T-helper 1 cell treated with Interleukin-12 subunit alpha and Interleukin-12 subunit beta and Interleukin-4 antibody, amounts not matched to agents 30 ng/mL and 1 ng/mL, for 36 hours (primary cell): ENCODE results near the gene LINC01488. TPM values are rescaled to one million over a fixed set of nuclear protein-coding genes. Genes with fewer than 3 reads are reported as not detected.

Experiments
- intact Hi-C: fragments of 100-400 bp; cut with micrococcal nuclease; formaldehyde crosslinking; loops from one replicate; pipeline ENCODE4 v1.15.1; 2024
- total RNA-seq: library from RNA; stranded (reverse); gene quantifications from 2 replicates; pipeline ENCODE4 v1.2.3, GENCODE V29; 2022

Gene LINC01488
- not detected in 2 replicates for total RNA-seq

DNA sequence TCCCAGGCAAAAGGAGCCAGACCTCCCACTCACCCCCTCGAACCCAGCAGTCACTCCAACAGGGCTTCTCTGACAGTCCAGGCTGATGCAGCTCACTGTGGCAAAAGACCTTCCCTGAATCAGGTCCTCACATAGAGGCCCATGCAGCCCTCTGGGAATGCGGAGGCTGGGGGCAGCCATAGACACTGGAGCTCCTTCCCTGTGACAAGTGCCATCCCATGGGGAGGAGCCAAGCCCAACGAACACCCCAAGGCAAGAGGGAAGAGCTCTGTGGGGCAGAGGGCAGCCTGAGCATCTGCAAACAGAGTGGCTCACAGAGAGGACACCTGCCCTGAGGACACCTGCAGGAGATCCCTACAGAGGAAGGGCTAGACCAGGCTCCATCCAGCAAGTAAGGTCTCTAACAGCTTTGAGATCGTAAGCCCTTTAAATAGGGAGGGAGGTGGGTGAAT lies at the start of gene LINC01488:
TSS of gene LINC01488 (plus strand) at position 271 of the 452 bp plus-strand sequence.
- intact Hi-C loops, result no loop called here

DNA sequence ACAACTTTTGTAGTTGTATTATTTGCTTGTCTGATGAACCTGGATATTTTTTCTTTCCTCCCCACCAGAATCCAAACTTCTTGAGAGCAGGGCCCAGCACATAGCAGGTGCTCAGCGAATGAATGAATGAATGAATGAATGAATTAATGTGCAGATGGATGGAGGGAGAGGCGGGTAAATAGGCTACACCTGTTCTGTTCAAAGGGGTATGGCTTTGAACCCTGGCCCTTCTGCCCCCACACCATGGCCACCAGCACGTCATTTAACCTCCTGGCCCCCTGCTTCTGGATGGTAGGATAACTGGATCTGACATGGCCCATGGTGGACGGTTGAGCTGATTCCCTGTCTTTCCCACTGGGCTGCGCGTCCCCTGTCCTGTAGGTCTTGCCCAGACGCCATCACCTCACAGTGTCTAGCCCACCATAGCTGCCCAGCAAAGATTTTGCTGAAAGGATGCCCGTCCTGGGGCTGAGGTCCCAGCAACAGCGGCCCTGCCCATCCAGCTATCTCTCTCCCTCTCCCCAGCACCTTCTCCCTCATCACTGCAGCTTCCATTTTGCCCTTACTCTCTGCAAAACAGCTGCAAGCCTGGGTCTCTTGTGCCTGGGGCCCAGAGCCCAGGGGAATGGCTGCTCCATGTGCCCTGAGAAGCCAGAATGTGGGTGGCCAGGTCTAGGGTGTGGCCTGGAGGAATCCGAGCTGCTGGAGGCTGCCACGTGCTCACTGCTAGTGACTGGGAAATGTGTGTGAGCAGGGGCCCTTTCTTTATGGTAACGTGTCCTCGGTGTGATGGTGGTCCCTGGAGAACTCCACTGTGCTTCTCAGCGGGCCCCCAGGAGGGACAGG lies 49.3 kb upstream of the LINC01488 start:
- intact Hi-C loops, result no loop called here

DNA sequence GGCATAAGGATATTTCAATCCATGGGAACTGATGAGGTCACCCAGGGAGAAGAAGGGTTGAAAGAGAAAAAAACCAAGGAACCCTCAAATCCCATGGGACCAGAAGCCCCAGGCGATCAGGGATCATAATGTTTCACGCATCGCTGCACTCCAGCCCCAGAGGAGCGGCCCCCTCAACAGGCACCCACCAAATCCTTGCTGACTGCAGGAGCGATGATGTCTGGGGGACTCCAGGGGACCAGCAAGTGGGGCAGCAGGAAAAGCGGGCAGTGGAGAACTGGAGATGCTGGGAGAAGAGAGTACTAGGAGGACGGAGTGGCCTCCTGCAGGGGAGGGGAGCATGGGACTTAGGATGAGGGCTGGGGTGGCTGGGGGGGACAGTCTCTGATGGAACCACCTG lies 47.7 kb upstream of the LINC01488 start:
- intact Hi-C loops, result no loop called here

DNA sequence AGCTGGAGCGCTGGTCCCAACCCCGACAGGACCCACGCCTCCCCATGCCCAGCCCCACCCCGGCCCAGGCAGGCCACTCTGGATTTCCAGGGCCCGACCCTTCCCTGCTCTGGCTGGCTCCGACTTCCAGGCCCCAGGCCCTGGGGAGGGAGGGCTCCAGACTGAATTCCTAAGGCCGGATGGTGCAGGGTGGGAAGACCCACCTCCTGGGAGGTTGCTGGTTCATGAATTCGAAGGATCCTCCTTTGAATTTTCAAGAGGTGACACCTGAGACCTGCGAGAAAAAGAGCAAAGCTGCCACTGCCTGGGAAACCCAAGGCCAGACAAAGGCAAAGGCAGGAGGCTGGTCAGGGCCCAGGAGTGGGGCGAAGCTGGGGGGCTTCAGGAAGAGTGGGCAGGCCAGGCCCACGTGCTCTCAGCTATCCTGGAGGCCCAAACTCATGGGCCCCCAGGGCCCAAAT lies 47.0 kb upstream of the LINC01488 start:
- intact Hi-C loops, result no loop called here

DNA sequence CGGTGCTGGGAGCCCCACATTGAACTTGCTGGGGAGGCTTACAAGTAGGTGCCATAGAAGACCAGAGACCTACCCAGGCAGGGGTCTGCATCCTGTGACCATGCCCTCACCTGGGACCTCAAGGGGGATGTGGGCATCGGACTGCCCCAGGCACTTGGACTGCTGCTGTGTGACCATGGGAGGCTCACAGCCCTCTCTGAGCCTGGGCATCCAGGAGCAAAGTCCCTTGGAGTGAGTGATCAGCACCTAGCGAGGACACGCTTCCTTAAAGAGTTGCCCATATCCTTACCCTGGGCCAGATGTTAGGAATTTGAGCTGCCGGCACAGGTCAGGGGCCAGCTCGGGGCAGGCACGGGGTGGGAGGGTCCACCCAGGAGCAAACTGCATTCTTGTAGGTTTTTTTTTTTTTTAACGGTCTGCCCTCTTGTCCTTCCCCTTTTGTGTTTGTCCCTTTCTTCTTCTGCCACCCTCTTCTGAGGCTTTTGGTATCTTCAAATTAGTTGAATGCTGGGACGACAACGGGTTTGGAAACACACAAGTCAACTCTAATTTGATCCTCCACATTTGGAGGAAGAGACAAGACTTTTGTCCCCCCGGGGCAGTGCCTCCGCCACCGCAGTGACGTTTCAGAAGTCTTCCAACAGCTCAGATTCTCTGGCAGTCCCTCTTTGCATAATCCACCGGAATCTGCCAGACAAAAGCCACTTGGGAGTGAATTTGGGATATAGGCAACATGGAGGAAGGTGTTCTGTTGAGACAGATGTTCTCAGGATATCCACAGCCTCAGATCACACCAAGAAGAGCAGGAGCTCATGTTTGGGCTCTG lies 46.1 kb upstream of the LINC01488 start:
- intact Hi-C loops, result no loop called here

DNA sequence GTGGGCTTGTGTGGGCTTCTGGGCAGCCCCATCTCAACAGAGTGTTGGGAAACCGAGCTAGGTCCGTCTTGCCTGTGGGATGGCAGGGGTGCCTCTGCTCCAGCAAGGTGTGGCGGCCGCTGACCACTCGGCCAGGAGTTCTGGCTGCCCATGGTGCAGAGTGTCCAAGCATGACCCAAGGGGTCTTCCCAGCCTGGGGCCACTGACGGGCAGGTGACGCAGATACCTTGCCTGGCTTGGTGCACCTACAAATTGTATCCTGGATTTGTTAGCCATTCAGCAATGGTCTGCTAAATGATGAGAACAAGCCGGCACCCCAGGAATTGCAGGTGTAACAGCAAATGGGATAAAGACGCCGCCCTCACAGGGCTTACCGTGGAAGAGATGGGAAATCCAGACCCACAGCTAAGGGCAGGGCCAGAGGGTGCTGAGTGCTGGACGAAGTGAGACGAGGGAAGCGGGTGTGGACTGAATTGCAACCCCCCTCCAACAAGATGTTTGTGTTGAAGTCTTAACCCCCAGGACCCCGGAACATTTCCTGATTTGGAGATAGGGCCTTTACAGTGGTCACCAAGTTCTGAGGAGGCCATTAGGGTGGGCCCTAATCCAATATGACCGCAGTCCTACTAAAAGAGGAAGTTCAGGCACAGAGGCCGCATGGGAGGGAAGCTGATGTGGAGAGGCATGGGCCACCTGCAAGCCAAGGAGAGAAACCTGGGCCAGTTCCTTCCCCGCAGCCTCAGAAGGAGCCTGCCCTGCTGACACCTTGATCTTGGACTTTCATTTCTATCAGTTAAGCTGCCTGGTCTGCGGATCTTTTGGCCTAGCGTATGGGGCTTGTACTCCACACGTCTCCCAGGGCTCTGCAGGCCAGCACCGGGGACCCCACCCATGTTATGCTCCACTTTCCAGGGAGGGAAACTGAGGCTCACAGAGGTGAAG lies 45.2 kb upstream of the LINC01488 start:
- intact Hi-C loops, result no loop called here

DNA sequence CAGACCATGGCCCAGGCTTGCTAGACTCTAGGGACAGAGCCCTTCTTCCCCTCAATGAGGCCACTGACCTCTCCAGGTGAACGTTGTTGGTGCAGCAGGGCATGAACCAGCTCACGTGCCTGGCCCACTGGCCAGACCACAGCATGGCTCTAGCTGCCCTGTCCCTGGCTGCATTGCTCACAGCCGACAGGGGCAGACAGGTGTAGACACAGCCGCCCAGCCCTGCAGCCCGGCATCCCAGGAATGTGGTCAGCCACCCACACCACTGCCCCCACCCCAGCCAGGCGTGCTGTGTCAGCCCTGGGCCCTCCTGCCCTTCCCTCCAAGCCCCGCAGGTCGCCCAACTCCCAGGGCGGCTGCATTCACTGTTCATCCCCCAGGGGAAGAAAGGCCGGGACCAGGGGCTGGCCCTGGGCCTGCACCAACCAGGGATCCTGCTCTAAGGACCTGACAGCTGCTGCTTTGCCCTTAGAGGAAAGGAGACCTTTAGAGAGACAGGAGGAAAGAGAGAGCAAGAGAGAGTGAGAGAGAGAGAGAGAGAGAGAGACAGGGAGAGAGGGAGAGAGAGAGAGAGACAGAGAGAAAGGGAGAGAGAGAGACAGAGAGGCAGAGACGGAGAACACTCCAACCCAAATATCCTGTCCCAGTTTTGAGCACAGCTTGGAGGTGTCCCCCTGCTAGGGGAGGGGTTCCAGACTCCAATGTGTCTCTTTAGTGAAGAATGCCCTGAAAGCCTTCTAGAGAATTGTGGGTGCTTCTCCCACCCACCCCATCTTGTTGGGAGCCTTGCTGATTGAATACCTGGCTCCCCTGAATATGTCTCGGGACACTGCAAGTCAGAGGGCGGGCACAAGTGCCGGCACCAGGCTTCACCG lies 44.2 kb upstream of the LINC01488 start:
- intact Hi-C loops, result no loop called here

DNA sequence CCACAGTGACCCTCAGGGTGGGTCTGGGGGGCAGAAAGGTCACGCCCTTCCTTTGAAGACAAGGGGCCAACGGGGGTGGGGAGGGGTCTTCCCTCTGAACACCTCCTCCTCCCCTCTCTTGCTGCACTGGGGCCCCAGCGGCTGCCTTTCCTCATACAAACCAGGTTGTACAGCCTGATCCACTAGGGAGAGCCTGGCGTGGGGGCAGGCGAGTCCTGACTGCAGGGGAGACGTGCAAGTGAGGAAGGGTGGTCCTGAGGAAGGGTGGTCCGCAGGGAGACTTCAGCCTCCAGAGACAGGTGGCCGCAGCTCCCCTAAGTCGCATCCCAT lies 43.6 kb upstream of the LINC01488 start:
- intact Hi-C loops, result no loop called here

DNA sequence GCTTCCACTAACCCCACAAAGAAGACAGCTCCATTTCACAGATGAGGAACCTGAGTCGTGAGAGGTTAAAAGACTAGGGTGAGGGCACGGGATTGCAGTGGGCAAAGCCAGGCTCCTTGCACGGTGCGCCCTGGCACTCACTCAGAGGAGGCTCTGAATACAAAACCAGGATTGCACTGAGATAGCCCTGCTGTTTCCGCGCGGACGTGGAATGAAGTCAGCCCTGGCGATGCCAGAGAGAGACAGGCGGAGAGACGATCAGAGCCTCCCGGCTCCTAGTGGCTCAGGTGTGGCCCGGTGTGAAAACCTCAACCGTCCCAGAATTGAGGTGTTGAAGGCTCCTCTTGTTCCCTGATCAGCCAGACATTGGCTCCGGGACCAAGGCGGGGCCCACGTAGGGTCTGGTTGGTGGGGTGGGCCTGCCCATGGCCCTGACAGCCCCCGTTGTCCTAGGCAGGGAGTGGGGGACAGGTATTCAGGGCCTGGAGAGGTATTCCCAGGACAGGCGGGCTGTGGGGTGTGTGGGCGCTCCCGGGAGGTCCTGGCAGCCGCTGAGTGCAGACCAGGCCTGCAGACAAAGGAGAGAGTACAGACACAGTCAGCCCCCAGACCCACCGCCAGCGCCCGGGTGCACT lies 43.1 kb upstream of the LINC01488 start:
- intact Hi-C loops, result no loop called here

DNA sequence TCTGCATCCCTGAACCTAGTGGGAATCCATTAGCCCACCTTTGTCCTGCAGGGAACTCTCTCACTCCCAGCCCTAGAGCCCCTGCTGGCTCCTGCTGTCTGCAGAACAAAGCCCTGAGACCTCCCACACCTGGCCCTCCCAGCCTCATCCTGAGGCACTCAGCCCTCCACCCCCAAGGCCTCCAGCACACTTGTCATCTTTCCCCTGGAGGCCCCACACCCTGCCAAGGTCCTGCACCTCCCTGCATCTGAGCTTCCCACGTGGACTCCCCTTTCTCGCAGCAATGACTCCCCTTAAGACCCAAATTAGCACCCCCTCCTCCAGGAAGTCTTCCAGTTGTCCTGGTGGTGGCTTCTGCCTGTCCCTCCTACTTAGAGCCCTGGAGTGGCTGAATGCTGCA lies 42.3 kb upstream of the LINC01488 start:
- intact Hi-C loops, result no loop called here

DNA sequence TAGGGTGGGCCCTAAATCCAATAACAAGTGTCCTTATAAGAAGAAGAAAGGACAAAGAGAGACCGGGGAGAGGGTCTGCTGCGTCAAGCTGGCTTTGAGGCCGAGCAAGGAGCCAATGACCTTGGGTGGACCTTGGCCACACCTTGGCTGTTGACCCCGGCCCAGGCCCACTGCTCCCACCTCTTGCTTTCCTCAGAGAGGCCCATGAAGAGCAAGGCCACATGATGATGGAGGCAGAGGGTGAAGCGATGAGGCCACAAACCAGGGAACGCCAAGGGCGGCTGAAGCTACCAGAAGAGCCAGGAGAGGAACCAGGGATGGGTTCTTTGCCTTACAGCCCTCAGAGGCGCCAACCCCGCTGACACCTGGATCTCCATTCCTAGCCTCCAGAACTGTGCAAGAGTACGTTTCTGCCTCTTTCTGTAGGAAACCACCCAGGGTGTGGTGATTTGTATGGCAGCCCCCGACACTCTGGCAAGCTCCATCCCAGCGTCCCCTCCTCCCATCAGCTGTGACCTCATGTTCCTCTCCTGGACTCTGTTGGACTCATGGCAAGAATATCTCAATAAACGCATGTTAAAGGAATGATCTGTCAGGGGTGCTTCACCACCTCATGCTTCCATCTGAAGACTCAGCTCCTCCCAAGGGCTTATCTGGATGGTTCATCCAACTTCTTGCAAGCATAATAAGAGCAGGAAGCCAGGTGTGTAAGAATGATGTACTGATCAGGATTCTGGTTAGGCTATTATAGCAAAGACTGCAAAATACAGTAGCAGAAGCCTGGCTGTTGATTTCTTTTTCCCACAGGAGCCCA lies 41.6 kb upstream of the LINC01488 start:
- intact Hi-C loops, result no loop called here

DNA sequence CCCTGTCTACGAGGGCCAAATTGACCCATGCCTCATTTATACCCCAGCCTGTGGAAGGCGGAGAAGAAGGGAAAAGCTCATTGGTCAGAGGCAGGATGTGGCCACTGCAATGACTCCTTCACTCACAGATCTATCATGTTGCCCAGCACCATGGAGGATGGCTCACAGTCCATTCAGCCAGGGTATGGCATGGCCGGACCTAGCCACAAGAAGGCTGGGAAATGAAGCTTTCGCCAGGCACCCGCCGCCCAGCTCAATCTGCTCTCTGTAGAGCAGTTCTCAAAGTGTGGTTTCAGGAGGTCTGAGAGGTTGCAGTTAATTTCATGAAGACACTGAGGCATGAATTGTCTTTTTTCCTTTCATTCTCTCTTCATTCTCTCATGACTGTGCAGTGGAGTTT lies 40.6 kb upstream of the LINC01488 start:
- intact Hi-C loops, result no loop called here

DNA sequence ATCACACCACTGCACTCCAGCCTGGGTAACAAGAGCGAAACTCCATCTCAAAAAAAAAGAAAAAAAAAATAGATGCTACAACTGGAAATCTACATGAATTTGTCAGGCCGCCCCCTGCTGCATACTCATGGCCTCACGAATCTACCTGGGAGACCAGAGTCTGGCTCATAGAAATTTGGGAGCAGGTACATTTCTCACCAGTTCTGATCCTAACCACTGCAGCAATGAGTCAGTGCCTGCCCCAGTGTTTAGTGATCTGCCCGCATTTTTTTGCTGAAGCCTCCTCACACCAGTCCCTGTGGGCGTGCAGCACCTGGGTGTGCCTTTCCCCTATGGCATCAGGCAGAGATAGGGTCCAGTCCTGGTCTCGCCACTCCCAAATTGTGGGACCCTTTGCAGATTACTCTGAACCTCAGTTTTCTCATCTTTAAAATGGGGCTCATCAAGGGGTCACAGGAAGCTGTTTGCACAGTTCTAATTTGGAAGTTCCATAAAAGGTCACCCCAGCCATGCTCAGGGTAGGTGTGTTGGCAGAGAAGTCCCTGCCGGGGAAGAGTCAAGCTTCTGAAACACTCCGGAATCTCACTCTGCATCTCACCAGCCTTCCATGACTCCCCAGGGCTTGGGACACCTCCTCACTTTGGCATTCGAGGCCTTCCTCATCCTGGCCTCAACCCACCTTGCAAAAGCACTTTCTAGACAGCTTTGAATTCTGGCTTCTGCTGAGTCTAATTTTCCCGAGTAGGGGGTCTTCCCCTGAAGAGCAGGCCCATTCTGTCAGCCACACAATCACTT lies 39.3 kb upstream of the LINC01488 start:
- intact Hi-C loops, result no loop called here

DNA sequence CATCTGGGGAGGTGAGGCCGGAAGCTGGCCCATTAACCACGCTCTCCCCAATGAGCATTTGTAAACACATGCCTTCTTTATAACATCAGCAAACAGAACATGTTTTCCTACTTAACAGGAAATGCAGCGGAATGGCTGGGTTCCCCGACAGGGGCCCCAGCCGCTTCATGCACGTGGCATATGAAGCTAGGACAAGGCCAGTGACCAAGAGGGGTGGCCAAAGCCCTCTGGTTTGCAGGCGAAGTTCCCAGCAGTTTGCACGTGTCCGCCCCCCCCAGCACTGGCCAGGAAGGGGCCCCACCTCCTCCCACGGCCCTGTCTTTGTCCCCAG lies 38.7 kb upstream of the LINC01488 start:
- intact Hi-C loops, result loop anchor here (1.0 kb wide), 1 partner anchor 145 kb away; no protein-coding TSS in a partner anchor

DNA sequence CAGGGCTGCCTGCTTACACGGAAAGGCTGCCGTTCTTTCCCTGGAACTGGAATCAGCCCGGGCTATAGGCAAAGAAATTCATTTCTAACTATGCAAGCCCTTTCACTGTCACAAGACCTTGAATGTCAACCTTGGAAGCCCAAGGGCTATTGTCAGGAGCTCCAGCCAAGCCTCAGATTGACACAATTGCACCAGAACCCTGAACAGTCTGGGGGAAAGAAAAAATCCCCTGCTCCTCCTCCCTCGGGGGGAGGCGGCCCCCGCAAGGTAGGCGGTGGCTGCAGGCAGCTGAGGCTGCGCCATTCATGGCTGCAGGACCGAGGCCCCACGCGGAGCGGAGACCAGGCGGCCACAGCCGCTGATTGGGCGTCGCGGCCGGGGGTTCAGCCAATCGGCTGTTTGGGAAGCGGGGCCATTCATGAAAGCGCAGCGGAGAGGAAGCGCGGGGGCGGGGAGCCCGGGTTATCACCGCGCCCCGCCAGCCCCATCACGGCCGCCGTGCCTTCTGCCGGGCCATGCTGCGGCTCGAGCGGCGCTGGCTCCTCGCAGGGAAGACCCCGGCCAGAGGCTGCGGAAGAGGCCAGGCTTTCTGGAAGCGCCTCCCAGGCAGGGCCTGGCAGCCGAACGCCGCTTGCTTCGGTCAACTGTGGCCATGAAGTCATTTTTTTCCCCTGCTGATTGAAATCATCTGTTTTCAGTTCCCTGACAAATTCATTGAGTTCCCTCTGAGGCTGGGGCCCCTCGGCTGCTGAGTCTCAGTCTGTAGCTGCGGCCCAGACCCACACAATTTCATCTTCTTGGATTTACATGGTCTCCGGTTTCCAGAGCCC lies 38.1 kb upstream of the LINC01488 start:
- intact Hi-C loops, result loop anchor here (1.0 kb wide), 1 partner anchor 146 kb away; no protein-coding TSS in a partner anchor

DNA sequence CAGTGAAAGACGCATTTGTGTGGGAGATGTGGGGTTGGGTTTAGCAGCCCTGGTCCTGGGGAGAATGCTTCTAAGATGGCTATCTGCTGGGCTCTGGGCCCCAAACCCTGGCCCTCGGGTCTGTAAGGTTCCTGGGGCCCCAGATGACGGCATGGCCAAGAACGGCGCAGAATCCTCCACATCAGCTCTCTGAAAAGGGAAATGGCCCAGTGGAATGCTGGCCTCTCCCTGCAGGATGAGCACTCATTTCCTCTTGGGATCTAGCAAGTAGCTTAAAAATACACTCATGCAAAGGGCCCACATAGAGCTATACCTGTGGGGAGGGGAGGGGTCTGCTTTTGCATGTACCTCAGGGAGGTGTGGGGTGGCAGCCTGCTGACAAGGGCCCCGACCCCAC lies 37.5 kb upstream of the LINC01488 start:
- intact Hi-C loops, result loop anchor here (1.0 kb wide), 1 partner anchor 147 kb away; no protein-coding TSS in a partner anchor
